IPS-NIHi11 (cell line): ENCODE results near the gene IGFBP2.
"Not testable (repeated sequence)": the region's sequence is repeated elsewhere in the genome, so short reads cannot be mapped to it uniquely, and the experiment has no call there.

ENCODE experiments used
- DNase-seq: peaks from one replicate; pipeline ENCODE4 v3.0.0; 2012; ENCODE audit warnings: mixed read lengths, low spot score

Gene IGFBP2, protein sequence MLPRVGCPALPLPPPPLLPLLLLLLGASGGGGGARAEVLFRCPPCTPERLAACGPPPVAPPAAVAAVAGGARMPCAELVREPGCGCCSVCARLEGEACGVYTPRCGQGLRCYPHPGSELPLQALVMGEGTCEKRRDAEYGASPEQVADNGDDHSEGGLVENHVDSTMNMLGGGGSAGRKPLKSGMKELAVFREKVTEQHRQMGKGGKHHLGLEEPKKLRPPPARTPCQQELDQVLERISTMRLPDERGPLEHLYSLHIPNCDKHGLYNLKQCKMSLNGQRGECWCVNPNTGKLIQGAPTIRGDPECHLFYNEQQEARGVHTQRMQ

DNA sequence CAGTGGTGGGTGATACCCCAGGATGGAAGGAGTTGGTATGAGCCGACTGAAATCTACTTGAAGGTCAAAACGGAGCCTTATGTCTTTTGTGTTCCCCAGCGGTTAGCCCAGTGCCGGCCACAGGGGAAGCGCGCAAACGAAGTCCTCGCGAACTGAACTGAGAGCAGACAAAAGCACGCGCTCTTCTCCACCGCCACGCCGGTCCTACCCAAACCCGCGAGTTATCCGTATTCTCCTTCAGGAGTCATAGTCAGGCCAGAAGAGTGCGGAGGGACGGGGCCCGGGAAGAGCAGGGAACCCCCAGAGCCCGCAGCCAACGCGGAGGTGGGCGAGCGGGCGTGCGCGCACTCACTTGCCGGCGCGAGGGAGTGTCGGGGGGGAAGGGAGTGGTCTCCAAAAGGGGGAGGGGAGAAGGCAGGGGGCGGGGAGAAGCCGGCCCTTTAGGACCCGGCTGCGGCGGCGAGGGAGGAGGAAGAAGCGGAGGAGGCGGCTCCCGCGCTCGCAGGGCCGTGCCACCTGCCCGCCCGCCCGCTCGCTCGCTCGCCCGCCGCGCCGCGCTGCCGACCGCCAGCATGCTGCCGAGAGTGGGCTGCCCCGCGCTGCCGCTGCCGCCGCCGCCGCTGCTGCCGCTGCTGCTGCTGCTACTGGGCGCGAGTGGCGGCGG is at the start of gene IGFBP2:
IGFBP2 (plus strand) TSS at position 469 of the 664 bp plus-strand sequence; CDS start at position 573, 104 bp downstream.
- peak; percentile 88 for DNase-seq

DNA sequence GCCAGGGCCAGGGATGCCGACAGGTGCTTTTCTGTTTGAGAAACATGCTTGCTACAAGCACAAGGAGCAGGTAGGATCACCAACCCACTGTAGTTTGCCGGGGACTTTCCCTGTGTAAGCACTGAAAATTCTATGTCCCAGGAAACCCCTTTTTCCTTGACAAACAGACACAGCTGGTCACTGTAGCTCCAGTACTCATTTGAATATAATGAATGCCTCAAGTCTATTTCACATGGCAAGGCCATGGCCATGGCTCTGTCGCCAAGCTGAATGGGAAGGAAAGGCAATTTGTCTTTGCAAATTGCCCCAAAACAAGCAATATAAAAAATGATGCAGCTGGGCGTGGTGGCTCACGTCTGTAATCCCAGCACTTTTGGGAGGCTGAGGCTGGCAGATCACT is 49.6 kb upstream of the IGFBP2 start:
- DNase-seq = no peak

DNA sequence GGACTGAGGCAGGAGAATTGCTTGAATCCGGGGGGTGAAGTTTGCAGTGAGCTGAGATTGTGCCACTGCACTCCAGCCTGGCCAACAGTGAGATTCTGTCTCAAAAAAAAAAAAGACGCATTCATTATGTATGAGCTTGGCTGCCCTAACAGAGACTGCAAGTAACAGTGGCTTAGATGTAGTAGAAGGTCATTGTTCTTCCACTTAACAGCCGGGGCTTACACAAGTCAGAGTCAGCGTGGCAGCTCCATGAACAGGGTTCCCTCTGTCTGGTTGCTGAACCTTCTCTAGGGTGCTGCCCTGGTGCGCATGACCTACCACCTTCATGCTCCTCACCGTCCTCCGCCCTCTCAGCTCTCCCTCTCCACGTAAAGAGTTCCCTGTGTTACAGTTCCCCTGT is 49.1 kb upstream of the IGFBP2 start:
- no peak for DNase-seq

DNA sequence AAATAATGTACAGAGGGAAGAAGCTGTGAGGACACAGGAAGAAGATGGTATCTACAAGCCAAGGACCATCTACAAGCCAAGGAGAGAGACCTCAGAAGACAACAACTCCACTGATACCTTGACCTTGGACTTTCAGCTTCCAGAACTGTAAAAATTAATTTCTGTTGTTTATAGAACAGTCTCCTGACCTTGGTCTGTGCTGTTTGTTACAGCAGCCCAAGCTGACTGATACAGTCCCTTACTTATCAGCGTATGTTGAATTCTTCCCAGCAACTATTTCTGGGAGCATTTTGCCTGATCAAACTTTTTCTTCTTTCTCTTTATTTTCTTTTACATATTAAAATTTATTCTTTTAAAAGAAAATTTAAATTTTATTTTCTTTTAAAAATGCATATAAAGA is 47.8 kb upstream of the IGFBP2 start:
- DNase-seq = no peak

- no peak for DNase-seq
Measured at GRCh38 chr2:216588861-216589710, 44.1 kb upstream of the IGFBP2 start.

GRCh38 chr2:216589791-216590190 is 43.4 kb upstream of the IGFBP2 start:
- DNase-seq = no peak

- DNase-seq = peak; percentile 39
Measured at GRCh38 chr2:216590780-216591179, 42.4 kb upstream of the IGFBP2 start.

GRCh38 chr2:216591480-216591879 is 41.7 kb upstream of the IGFBP2 start:
- no peak for DNase-seq

GRCh38 chr2:216594081-216594480 is 39.1 kb upstream of the IGFBP2 start:
- DNase-seq = no peak

GRCh38 chr2:216596236-216596979 is 36.8 kb upstream of the IGFBP2 start:
- DNase-seq = no peak

GRCh38 chr2:216596980-216597509 is 36.2 kb upstream of the IGFBP2 start:
- no peak for DNase-seq

DNA sequence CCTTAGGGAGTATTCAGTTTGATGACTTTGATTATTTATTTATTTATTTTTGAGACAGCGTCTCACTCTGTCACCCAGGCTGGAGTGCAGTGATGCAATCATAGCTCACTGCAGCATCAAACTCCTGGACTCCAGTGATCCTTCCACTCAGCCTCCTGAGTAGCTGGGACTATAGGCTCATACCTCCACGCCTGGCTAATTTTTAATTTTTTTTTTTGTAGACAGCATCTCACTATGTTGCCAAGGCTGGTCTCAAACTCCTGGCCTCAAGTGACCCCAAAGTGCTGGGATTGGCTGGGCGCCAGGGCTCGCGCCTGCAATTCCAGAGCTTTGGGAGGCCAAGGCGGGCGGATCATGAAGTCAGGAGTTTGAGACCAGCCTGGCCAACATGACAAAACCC is 35.4 kb upstream of the IGFBP2 start:
- DNase-seq = not testable (repeated sequence)

- DNase-seq = no peak
Measured at GRCh38 chr2:216601632-216602409, 31.4 kb upstream of the IGFBP2 start.

DNA sequence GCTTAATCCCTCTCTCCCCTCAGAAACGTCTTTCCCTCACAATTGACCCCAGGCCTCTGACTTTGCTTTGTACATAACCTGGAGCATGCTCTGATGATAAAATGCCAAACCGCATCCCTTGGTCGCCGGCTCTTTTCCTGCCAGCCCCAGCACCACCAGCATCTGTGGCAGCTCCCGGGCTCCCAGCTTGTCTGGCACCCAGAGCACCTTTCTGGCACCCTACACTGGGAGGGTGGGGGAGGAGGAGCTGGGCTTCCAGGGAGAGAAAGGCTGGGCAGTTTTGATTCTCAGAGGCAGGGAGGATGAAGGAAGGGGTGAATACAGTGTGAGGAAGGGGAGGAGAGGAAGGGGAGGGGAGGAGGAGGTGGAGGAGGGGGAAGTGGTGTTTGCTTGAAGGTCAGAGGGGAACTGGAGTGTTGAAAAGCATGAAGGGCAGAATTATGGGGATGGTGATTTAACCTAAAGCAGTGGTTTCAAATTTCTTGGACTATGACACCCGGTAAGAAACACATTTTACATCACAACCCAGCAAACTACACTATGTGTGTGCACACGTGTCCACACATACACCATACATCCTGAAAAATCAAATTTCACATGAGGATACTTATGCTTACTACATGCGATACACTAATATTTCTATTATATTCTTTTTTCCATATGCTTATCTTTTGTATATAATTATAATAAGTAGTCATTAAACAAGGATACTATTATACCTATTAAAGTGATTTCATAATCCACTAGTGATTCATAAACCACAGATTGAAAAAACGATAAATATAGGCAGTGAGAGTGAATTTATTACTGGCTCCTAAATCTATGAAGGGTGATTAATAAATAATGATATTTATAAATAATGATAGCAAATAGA is 30.0 kb upstream of the IGFBP2 start:
- DNase-seq = peak; percentile 24

DNA sequence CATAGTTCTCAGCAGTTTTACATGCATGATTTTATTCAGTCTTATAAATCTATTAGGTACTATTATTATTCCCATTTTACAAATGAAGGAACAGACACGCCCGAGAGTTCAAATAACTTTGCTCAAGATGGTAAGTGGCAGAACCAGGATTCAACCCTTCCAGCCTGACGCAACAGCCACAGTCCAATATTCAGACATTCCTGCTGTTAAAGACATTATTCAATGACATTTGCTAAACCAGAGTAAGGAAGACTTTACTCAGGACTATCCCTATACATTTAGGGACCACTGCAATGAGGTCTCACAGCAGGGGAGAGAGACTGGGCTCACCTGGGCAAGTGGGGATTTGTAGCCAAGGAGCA is 29.4 kb upstream of the IGFBP2 start:
- DNase-seq = no peak

- DNase-seq = no peak
Measured at GRCh38 chr2:216604458-216604857, 28.8 kb upstream of the IGFBP2 start.

GRCh38 chr2:216606551-216607276 is 26.5 kb upstream of the IGFBP2 start:
- DNase-seq = peak; percentile 69

GRCh38 chr2:216607277-216607560 is 26.0 kb upstream of the IGFBP2 start:
- no peak for DNase-seq

DNA sequence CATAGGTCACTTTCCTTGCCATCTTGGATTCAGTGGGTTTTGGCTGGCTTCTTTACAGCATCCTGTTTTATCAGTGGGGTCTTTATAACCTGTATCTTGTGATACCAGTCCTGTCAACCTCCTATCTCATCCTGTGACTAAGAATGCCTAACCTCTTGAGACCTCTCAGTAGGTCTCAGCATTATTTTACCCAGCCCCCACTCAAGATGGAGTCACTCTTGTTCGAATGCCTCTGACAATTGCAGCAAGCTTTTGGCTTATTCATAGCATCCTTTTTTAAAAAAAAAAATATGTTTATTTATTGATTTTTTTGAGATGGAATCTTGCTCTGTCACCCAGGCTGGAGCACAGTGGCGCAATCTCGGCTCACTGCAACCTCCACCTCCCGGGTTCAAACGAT is 24.7 kb upstream of the IGFBP2 start:
- no peak for DNase-seq
